ENCODE data around the gene MVK. TPM values are rescaled to one million over a fixed set of nuclear protein-coding genes. Genes with fewer than 3 reads are reported as not detected.

The MVK gene
- polyA plus RNA-seq, 1 donor (not counting 4 experiments of a cell fraction or from before 2014, with no cell fraction given): 26.7 TPM

DNA sequence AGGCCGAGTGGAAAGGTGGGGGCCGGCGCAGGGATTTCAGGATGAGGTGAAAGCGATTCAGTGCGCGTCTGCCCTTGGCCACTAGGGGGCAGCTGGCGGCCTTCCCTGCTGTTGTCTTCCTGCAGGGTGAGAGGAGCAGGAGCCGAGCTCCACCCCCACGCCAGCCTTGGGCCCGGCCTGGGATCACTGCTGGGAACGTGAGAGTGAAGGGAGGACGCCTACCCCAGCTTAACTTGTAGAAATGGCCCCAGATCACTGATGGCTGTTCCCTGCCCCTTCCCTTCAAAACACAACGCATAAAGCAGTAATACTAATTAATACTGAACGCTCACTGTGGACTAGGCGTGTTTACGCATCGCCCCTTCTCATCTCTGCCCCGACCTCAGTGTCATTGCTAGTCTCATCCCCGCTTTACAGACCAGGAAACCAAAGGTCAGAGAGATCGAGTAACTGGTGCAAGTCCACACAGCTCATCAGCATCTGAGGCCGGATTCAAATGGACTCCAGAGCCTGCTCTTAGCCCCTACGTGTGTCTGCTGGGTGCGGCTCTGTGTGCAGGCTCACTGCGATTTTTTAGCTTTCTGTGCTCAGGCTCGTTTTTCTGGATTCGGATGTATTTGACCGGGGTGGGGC is 24.3 kb downstream of the MVK start:
- Histone ChIP-seq H3K4me1 (ENCODE audit: control insufficient read depth, extremely low read depth, insufficient read depth, low read length) (no peaks in the 10 kb centered on the region), H3K27me3 (ENCODE audit: control insufficient read depth, extremely low read depth, insufficient read depth, low read length) (no peaks in the 10 kb centered on the region), H3K27ac (ENCODE audit: control insufficient read depth, insufficient read depth, low read length) (no peak overlapping the region), H3K4me3 (ENCODE audit: control insufficient read depth in 2 of 3, extremely low read depth in 1 of 3, insufficient read depth in 2 of 3, low read depth in 1 of 3, low read length in 3 of 3) (no peak overlapping the region), H3K9ac (ENCODE audit: control insufficient read depth, extremely low read depth, insufficient read depth, low read length) (no peak overlapping the region), H3K79me2 (ENCODE audit: control insufficient read depth, insufficient read depth, low read length) (no peaks in the 10 kb centered on the region), H3K4me2 (ENCODE audit: control insufficient read depth, extremely low read depth, insufficient read depth, low read depth, low read length) (no peak overlapping the region), H3K9me3 (ENCODE audit: control insufficient read depth, low read depth, low read length) (no peaks in the 10 kb centered on the region), H4K20me1 (ENCODE audit: control insufficient read depth, extremely low read depth, insufficient read depth, low read length) (no peaks in the 10 kb centered on the region), H3K9me1 (ENCODE audit: control insufficient read depth, extremely low read depth, insufficient read depth, low read length) (no peaks in the 10 kb centered on the region), H2AFZ (ENCODE audit: control insufficient read depth, low read length) (no peak overlapping the region), H3K36me3 (ENCODE audit: control insufficient read depth in 2 of 2, extremely low read depth in 1 of 2, insufficient read depth in 2 of 2, low read length in 2 of 2) (peaks cover 9 to 15% of the 10 kb centered on the region in 2 experiments)
- FAIRE-seq: peak; percentile 62
- dilution Hi-C loops (cut with MboI; ENCODE audit: extremely low pct_ligation_motif_present, low sequenced_read_pairs): no loop called here
- no peak for TF ChIP-seq EZH2 (IDR thresholded peaks at IDR 0.05; ENCODE audit: low read length)
- TF ChIP-seq, protein P1, sequence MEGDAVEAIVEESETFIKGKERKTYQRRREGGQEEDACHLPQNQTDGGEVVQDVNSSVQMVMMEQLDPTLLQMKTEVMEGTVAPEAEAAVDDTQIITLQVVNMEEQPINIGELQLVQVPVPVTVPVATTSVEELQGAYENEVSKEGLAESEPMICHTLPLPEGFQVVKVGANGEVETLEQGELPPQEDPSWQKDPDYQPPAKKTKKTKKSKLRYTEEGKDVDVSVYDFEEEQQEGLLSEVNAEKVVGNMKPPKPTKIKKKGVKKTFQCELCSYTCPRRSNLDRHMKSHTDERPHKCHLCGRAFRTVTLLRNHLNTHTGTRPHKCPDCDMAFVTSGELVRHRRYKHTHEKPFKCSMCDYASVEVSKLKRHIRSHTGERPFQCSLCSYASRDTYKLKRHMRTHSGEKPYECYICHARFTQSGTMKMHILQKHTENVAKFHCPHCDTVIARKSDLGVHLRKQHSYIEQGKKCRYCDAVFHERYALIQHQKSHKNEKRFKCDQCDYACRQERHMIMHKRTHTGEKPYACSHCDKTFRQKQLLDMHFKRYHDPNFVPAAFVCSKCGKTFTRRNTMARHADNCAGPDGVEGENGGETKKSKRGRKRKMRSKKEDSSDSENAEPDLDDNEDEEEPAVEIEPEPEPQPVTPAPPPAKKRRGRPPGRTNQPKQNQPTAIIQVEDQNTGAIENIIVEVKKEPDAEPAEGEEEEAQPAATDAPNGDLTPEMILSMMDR (optimal IDR thresholded peaks at IDR 0.05 in 1 of 3, IDR thresholded peaks at IDR 0.05 in 1 of 3, conservative IDR thresholded peaks at IDR 0.05 in 1 of 3; ENCODE audit: extremely low read depth in 1 of 3, insufficient read depth in 2 of 3, low read length in 3 of 3): peak; percentile 88 to 99 (median 95)
- DNase-seq (ENCODE audit: low read depth, low spot score): peak; percentile 23

DNA sequence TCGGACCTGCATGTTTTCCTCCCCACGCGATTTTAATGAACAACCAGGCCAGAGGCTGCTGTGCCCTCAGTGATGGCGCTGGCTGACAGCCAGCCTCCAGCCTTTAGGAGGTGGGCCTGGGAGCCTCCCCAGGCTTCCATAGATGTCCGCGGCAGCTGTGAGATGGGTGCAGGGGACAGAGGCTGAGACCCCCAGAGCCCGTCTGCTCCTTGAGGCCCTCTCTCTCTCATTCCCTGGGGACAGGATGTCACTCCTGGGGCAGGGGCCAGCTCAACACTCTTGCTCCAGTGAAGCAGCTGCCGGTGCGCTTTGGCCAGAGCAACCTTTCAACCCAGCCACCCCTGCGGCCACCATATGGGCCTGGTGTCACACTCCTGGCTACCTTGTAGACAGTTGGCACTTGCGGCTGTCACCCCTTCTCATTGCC is 24.8 kb downstream of the MVK start:
- DNase-seq (ENCODE audit: low read depth, low spot score) (no peak), FAIRE-seq (no peak)
- H3K79me2 ChIP-seq (ENCODE audit: control insufficient read depth, insufficient read depth, low read length): no peaks in the 10 kb centered on the region
- no peak for TF ChIP-seq EZH2 (IDR thresholded peaks at IDR 0.05; ENCODE audit: low read length)
- TF ChIP-seq, protein P1 (optimal IDR thresholded peaks at IDR 0.05 in 1 of 3, IDR thresholded peaks at IDR 0.05 in 1 of 3, conservative IDR thresholded peaks at IDR 0.05 in 1 of 3; ENCODE audit: extremely low read depth in 1 of 3, insufficient read depth in 2 of 3, low read length in 3 of 3): no peak
- H3K4me3 ChIP-seq (ENCODE audit: control insufficient read depth in 2 of 3, extremely low read depth in 1 of 3, insufficient read depth in 2 of 3, low read depth in 1 of 3, low read length in 3 of 3): no peak overlapping the region
- no peak overlapping the region for H2AFZ ChIP-seq (ENCODE audit: control insufficient read depth, low read length)
- no peaks in the 10 kb centered on the region for H3K9me1 ChIP-seq (ENCODE audit: control insufficient read depth, extremely low read depth, insufficient read depth, low read length)
- no peaks in the 10 kb centered on the region for H3K4me1 ChIP-seq (ENCODE audit: control insufficient read depth, extremely low read depth, insufficient read depth, low read length)
- H3K4me2 ChIP-seq (ENCODE audit: control insufficient read depth, extremely low read depth, insufficient read depth, low read depth, low read length): no peak overlapping the region
- H3K27ac ChIP-seq (ENCODE audit: control insufficient read depth, insufficient read depth, low read length): no peak overlapping the region
- H4K20me1 ChIP-seq (ENCODE audit: control insufficient read depth, extremely low read depth, insufficient read depth, low read length): no peaks in the 10 kb centered on the region
- no peaks in the 10 kb centered on the region for H3K27me3 ChIP-seq (ENCODE audit: control insufficient read depth, extremely low read depth, insufficient read depth, low read length)
- H3K9ac ChIP-seq (ENCODE audit: control insufficient read depth, extremely low read depth, insufficient read depth, low read length): no peak overlapping the region
- no peaks in the 10 kb centered on the region for H3K9me3 ChIP-seq (ENCODE audit: control insufficient read depth, low read depth, low read length)
- dilution Hi-C loops (cut with MboI; ENCODE audit: extremely low pct_ligation_motif_present, low sequenced_read_pairs): no loop called here
- H3K36me3 ChIP-seq (ENCODE audit: control insufficient read depth in 2 of 2, extremely low read depth in 1 of 2, insufficient read depth in 2 of 2, low read length in 2 of 2): peaks cover 5 to 12% of the 10 kb centered on the region in 2 experiments
